DMS 273 (cell line): Measurements from ENCODE around the gene LRP5.

ENCODE experiments used
- DNase-seq: peaks from one replicate; lab custom pipeline; 2025; ENCODE audit not compliant: unreplicated experiment; lab: John Stamatoyannopoulos, UW

The LRP5 gene

GRCh38 chr11:68497761-68498160 is 185.4 kb downstream of the LRP5 start:
- DNase-seq = no peak

GRCh38 chr11:68498321-68498720 is 185.9 kb downstream of the LRP5 start:
- DNase-seq = no peak
